Smooth muscle cell of the brain vasculature (primary cell): ENCODE measurements around the gene EMSY.
"Not testable (repeated sequence)": the region's sequence is repeated elsewhere in the genome, so short reads cannot be mapped to it uniquely, and the experiment has no call there.

Experiments used
- DNase-seq: peaks from one replicate; pipeline ENCODE4 v3.0.0-alpha.2; 2012; ENCODE audit warnings: low read depth, low spot score

EMSY gene

GRCh38 chr11:76567261-76567660, 122.4 kb downstream of the EMSY start:
- no peak for DNase-seq

DNA sequence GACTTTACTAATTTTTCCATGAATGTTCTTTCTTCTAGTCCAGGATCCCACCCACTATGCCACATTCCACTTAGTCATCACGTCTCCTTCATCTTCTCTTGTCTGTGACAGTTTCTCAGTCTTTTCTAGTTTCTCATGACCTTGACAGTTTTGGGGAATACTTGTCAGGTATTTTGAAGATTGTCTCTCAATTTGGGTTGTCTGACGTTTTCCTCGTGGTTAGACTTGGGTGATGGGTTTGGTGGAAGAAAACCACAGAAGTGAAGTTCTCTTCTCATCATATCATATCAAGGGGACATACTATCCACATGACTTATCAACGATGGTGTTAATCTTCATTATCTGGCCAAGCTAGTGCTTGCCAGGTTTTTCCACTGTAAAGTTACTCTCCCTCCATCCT, 123.3 kb downstream of the EMSY start:
- DNase-seq, result no peak

- no peak for DNase-seq
Observed at GRCh38 chr11:76568621-76569020, 123.8 kb downstream of the EMSY start.

DNA sequence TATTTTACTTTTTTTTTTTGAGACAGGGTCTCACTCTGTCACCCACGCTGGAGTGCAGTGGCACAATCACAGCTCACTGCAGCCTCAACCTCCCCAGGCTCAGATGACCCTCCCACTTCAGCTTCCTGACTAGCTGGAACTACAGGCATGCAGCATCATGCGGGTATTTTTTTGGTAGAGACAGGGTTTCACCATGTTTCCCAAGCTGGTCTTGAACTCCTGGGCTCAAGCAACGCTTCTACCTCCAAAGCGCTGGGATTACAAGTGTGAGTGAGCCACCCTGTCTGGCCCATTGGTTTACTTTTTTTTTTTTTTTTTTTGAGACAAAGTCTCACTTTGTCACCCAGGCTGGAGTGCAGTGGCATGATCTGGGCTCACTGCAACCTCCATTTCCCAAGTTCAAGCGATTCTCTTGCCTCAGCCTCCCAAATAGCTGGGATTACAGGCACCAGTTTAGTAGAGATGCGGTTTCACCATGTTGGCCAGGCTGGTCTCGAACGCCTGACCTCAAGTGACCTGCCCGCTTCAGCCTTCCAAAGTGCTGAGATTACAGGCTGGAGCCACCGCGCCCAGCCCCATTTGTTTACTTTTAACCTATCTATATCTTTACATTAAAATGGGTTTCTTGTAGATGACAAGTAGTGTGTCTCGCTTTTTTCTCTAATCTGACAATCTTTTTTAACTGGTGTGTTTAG, 127.5 kb downstream of the EMSY start:
- DNase-seq, result not testable (repeated sequence)

DNA sequence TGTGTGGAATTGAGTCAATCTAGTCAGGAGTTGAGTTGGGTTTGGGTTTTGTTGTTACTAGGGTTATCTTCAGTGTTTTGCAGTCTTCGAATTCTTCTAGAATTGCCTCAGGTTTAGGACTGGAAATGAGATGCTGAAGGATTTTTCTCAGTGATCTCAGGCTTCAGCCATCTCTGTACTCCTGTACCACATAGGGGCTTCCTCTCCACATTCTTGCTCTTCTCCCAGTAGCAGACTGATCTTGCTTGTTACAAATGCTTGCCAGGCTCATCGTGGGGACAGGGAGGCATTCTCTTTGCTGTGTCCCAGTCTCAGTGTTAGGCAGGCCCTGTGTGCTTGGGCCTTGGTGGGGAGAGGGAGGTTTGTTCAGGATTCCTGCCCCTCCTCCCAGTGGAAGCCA, 129.6 kb downstream of the EMSY start:
- DNase-seq, result no peak

DNA sequence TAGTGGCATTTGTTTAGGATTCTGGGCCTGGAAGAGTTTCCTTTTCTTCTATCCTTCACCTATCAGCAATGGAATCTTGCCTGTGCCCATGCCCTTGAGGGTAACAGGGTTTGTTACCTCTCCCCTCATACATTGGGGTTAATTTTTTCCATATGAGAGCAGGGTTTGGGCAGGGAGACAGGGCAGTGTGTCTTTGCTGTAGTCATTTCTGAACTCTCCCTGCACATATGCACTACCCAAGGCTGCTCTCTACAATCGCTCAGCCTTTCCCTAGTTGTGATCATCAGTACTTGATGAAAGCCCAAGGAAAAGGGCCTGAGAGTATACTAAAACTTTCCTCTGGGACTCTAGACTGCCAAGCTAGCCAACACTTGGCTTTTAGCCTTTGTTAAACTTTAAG, 130.1 kb downstream of the EMSY start:
- no peak for DNase-seq

DNA sequence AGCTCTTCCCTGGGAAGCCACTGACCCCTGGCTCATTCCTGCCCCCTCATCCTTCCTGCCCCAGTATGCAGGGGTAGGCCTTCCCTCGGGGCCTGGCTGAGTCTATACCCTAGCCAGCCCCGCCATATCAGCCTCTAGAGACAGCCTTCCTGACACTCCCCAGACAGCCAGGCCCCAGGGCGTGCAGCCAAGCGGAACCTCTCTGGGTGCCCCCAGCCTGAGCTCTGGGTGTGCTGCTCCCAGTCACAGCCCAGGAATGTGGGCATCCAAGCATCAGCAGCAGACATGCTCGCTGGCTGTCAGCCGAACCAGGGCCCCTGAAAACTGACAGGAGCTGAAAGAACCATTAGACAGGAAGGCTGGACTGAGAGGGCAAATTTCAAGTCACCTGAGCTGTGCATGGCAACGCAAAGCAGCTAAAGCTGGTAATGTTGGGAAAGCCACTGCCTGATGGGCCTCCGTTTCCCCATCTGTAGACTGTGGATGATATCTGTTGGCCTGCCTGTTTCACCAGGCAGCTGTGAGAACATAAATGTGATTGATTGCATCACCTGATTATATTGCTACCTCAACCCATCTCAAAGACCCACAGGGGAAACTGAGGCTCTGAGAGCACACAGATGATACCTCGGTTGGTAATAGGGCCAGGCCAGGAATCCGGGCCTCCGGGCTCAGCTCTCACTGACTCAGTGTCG, 132.6 kb downstream of the EMSY start:
- no peak for DNase-seq

DNA sequence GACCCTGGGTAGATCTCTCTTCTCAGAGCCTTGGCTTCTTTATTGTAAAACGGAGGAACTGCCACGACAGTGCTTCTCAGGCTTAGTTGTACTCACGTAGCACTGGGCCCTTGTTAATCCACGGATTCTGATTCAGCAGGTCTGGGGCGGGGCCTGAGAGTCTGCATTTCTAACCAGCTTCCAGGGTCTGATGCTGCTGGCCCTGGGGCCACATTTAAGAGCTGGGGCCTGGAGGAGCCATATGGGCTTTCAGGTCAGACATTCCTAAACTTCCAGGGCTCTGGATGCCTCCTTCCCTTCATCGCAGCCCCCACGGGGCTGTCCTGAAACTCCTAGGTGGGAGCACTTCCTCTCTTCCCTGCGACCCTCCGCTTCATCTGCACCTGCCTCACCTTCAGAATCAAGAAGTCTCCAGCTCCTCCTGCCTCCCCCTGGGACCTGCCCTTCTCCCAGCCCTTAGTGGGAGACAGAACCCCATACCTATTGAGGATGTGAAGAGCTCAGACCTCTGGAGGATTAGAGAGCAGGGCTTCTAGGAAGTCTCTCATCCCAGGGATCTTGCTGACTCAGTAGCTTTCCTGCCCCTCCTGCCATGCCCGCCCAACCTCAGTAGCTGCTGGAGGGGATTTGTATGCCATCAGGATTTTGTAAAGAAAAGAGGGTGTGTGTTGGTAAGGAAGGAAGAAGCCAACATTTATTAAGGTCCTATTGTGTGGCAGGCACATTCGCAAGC, 133.3 kb downstream of the EMSY start:
- no peak for DNase-seq

- no peak for DNase-seq
Observed at GRCh38 chr11:76578654-76579055, 133.8 kb downstream of the EMSY start.

DNA sequence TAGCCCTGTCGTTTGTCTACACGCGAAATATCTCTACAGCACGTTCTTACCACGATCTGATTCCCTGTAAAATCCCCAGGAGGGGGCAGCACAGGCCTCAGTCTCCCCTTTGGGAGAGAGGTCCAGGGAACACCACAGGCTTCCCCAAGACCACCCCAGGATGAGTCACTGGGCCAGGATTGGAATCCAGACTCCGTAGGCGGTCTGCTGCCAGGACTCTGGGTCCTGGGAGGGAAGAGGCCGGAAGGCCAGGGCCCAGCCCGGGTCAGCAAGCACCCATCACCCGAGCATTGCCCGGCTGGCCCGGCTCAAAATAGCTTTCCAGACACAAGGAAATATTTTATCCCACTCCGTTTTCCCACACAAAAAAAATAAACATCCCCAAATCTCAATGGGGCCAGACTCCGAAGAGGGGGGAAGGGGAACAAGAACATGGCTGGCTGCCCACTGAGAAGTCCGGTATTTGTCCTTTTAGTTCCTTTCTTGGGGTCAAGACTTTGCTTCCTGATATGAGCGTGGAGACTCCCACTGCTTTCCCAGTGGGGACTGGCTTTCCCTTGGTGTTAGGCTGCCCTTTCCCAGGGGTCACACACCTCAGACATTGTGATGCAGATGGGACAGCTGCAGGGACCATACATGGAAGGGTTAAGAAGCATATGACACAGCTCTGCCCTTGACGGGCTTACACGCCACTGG, 134.4 kb downstream of the EMSY start:
- DNase-seq, result peak; percentile 62

- no peak for DNase-seq
Observed at GRCh38 chr11:76579752-76580151, 134.9 kb downstream of the EMSY start.

GRCh38 chr11:76582471-76582870, 137.7 kb downstream of the EMSY start:
- DNase-seq, result not testable (repeated sequence)

- no peak for DNase-seq
Observed at GRCh38 chr11:76587820-76588454, 143.1 kb downstream of the EMSY start.

DNA sequence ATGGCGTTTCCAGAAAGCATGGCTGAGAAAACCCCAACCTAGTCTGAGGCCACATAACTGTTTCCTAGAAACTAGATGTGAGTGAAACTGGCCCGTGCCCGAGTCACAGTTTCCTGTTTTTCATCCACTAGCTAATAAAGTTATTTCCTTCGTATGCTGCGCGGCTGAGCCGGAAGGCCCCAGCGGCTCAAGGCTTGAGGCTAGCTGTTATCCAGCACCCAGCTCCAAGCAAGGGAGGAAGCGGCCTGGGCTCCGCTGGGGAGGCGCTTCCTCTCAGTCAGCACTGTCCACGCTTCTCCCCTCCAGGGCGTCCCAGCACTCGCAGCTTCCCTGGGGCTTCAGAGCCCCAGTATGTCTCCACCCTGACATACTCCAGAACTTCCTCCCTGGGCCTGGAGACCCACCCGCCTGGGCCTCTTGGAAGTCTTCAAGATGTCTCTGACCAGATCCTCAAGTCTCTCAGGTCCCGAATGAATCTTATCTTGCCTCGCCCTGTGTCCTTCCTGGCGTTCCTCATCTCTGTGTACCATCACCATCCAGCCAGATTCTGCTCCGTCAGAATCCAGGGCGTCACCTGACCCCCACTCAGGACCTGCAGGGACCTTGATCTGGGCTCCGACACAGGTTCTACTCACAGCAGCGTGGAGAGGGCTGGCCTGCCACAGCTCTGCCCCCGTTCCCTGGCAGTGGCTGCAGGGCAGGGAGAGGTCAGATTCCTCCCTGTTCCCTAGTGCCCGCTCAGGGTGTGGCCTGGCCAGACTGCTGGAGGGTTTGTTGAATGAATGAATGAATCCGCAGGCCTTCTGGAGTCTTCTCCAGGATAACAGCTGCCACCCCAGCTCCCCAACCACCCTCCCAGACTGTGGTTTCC, 143.9 kb downstream of the EMSY start:
- no peak for DNase-seq

DNA sequence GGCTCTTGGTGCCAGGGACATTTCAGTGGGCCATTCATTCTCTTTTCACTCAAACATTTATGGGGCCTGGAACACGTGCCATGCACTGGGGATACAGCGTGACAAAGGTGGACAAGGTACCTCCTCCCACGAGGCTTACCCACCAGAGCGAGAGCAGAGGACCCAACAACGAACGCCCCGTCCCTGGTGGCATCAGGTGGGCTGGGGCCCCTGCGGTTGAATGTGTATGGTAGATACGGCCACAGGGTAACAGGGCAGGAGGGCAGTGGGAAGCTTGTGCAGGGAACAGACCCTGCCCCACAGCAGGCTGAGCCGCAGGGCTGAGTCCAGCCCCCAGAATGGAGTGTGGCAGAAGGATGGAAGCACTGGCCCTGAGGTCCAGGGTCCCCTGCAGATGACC, 144.7 kb downstream of the EMSY start:
- DNase-seq, result no peak

- DNase-seq, result no peak
Observed at GRCh38 chr11:76589964-76590950, 145.4 kb downstream of the EMSY start.

GRCh38 chr11:76591416-76591815, 146.6 kb downstream of the EMSY start:
- no peak for DNase-seq

GRCh38 chr11:76592025-76592914, 147.5 kb downstream of the EMSY start:
- no peak for DNase-seq
